WERI-Rb-1 (cell line): ENCODE results near the gene PKP2.

Experiments used
- DNase-seq: peaks from one replicate; pipeline ENCODE4 v3.0.0-alpha.2; 2020
- H3K27ac ChIP-seq: fragments of 250-450 bp; sonication (Bioruptor Pico); 2 replicates; pipeline ENCODE4 v1.5.1; 2020; ENCODE audit warnings: mild to moderate bottlenecking, moderate library complexity
- H3K27me3 ChIP-seq: fragments of 250-450 bp; sonication (Bioruptor Pico); 2 replicates; pipeline ENCODE4 v1.5.1; 2021; ENCODE audit warnings: mild to moderate bottlenecking, low read depth, moderate library complexity; ENCODE audit not compliant: insufficient read depth, severe bottlenecking
- H3K36me3 ChIP-seq: fragments of 250-450 bp; sonication (Bioruptor Pico); 2 replicates; pipeline ENCODE4 v1.5.1; 2020; ENCODE audit warnings: mild to moderate bottlenecking, moderate library complexity
- H3K4me3 ChIP-seq: 2 replicates; pipeline ENCODE4 v1.5.1; 2011; ENCODE audit warnings: low read depth, mild to moderate bottlenecking, control low read depth, low read length
- H3K9me3 ChIP-seq: fragments of 250-450 bp; sonication (Bioruptor Pico); 2 replicates; pipeline ENCODE4 v1.5.1; 2021; ENCODE audit warnings: mild to moderate bottlenecking, moderate library complexity; ENCODE audit not compliant: severe bottlenecking
- CTCF ChIP-seq: IDR thresholded peaks from 2 replicates; pipeline ENCODE4 v1.5.1; 2011; ENCODE audit warnings: low read depth, mild to moderate bottlenecking, control low read depth, inconsistent platforms, low read length

PKP2 gene

GRCh38 chr12:32854716-32855115 lies 41.9 kb downstream of the PKP2 start:
- TF ChIP-seq CTCF, result no peak
- Histone ChIP-seq H3K9me3 (no peaks in the 10 kb centered on the region), H3K27me3 (no peaks in the 10 kb centered on the region), H3K36me3 (no peaks in the 10 kb centered on the region), H3K4me3 (no peak overlapping the region), H3K27ac (no peak overlapping the region)
- DNase-seq, result no peak

GRCh38 chr12:32854097-32854496 lies 42.5 kb downstream of the PKP2 start:
- no peaks in the 10 kb centered on the region for H3K27me3 ChIP-seq
- no peak for TF ChIP-seq CTCF
- H3K27ac ChIP-seq, result no peak overlapping the region
- H3K4me3 ChIP-seq, result no peak overlapping the region
- no peaks in the 10 kb centered on the region for H3K36me3 ChIP-seq
- DNase-seq, result no peak
- no peaks in the 10 kb centered on the region for H3K9me3 ChIP-seq

DNA sequence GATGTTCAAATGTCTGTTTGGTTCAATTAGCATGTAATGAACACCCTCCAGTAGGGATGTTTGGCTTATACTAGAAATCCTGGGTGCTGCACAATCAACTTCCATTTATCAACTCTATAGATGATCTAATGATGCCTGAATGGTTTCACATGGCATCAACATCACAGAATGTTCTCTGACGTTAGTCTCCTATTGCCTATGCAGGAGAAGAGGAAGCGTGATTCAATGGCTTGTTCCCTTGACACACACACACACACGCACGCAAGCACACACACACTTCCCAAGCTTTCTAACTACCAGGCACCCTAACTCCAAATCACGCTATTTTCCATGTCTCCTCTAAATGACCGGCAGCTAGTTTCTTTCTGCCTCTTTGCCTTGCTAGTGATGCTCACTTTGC lies 49.3 kb downstream of the PKP2 start:
- no peaks in the 10 kb centered on the region for H3K36me3 ChIP-seq
- no peak overlapping the region for H3K27ac ChIP-seq
- H3K27me3 ChIP-seq, result no peaks in the 10 kb centered on the region
- H3K4me3 ChIP-seq, result no peak overlapping the region
- no peak for DNase-seq
- no peak for TF ChIP-seq CTCF
- H3K9me3 ChIP-seq, result no peaks in the 10 kb centered on the region

GRCh38 chr12:32846053-32846452 lies 50.5 kb downstream of the PKP2 start:
- no peaks in the 10 kb centered on the region for H3K36me3 ChIP-seq
- no peaks in the 10 kb centered on the region for H3K27me3 ChIP-seq
- H3K4me3 ChIP-seq, result no peak overlapping the region
- no peak for TF ChIP-seq CTCF
- no peak for DNase-seq
- no peaks in the 10 kb centered on the region for H3K9me3 ChIP-seq
- no peak overlapping the region for H3K27ac ChIP-seq

- no peak overlapping the region for H3K4me3 ChIP-seq
- H3K36me3 ChIP-seq, result no peaks in the 10 kb centered on the region
- no peak for TF ChIP-seq CTCF
- H3K27ac ChIP-seq, result no peak overlapping the region
- H3K27me3 ChIP-seq, result no peaks in the 10 kb centered on the region
- H3K9me3 ChIP-seq, result no peaks in the 10 kb centered on the region
- DNase-seq, result no peak
Measured at GRCh38 chr12:32843528-32844095, 53.0 kb downstream of the PKP2 start.

DNA sequence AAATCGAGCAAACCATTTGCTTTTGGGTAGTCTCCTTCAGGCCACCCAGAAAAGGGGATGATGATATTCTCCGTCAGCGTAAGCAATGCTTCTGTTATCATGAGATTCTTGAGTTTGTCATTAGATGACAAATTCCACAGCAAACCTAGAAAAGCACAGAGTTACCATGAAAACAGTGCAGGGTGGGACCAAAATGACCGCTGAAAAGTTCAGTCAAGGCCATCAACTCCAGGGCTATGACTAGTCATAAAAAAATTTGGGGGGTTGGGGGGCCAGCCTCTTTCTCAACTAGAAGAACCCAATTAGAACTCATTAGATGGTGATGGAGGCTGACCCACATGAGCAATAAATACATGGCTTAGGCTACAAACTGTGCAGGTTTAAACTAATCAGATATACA lies 55.5 kb downstream of the PKP2 start:
- TF ChIP-seq CTCF, result no peak
- Histone ChIP-seq H3K27me3 (no peaks in the 10 kb centered on the region), H3K4me3 (no peak overlapping the region), H3K27ac (no peak overlapping the region), H3K36me3 (no peaks in the 10 kb centered on the region), H3K9me3 (no peaks in the 10 kb centered on the region)
- no peak for DNase-seq
